GM23338 (cell line): ENCODE data around the gene DHRS2. TPM values are rescaled to one million over a fixed set of nuclear protein-coding genes. Genes with fewer than 3 reads are reported as not detected.

Source experiments
- ATAC-seq: fragments of 200-7000 bp; cut with Tn5 transposase; 3 replicates; pipeline ENCODE4 v1.9.1; 2020
- DNase-seq: peaks from one replicate; pipeline ENCODE4 v3.0.0-alpha.2; 2015; ENCODE audit warnings: low spot score
- H2AFZ ChIP-seq: fragments of 200-600 bp; sonication (generic); 2 replicates; pipeline ENCODE4 v1.8.0; 2016; ENCODE audit warnings: antibody characterized with exemption, mild to moderate bottlenecking, moderate library complexity
- H3F3A ChIP-seq: fragments of 200-600 bp; sonication (generic); replicated peaks from 2 replicates; pipeline ENCODE4 v1.8.0; 2017; ENCODE audit warnings: antibody characterized with exemption, mixed run types, low read depth
- H3K27ac ChIP-seq: fragments of 200-600 bp; sonication (generic); 2 replicates; pipeline ENCODE4 v1.6.1; 2016; ENCODE audit warnings: low read depth
- H3K27me3 ChIP-seq: fragments of 200-600 bp; sonication (generic); 2 replicates; pipeline ENCODE4 v1.8.0; 2016; ENCODE audit warnings: mild to moderate bottlenecking, mixed run types, moderate library complexity; ENCODE audit not compliant: insufficient read depth
- H3K36me3 ChIP-seq: fragments of 200-600 bp; sonication (generic); 2 replicates; pipeline ENCODE4 v1.8.0; 2016; ENCODE audit warnings: mild to moderate bottlenecking; ENCODE audit not compliant: insufficient read depth
- H3K4me1 ChIP-seq: fragments of 200-600 bp; sonication (generic); 2 replicates; pipeline ENCODE4 v1.8.0; 2016; ENCODE audit warnings: mild to moderate bottlenecking, moderate library complexity; ENCODE audit not compliant: insufficient read depth
- H3K4me2 ChIP-seq: fragments of 200-600 bp; sonication (generic); 2 replicates; pipeline ENCODE4 v1.7.1; 2017; ENCODE audit warnings: mixed run types
- H3K4me3 ChIP-seq: fragments of 200-600 bp; sonication (generic); 2 replicates; pipeline ENCODE4 v1.6.1; 2016; ENCODE audit warnings: mixed run types
- H3K79me2 ChIP-seq: fragments of 200-600 bp; sonication (generic); replicated peaks from 2 replicates; pipeline ENCODE4 v1.8.0; 2017; ENCODE audit warnings: mild to moderate bottlenecking; ENCODE audit not compliant: insufficient read depth
- H3K9me2 ChIP-seq: fragments of 200-600 bp; sonication (generic); 2 replicates; pipeline ENCODE4 v1.8.0; 2017; ENCODE audit not compliant: insufficient read depth
- H4K20me1 ChIP-seq: fragments of 200-600 bp; sonication (generic); replicated peaks from 2 replicates; pipeline ENCODE4 v1.8.0; 2017; ENCODE audit warnings: mild to moderate bottlenecking; ENCODE audit not compliant: insufficient read depth
- H3K27ac Mint-ChIP-seq: 2 replicates; pipeline ENCODE4 v1.8.0; 2020; ENCODE audit warnings: inconsistent platforms, mild to moderate bottlenecking, moderate library complexity, mixed read lengths
- H3K27me3 Mint-ChIP-seq: 3 replicates; pipeline ENCODE4 v1.8.0; 2022; ENCODE audit warnings: low read depth, mild to moderate bottlenecking, moderate library complexity, mixed read lengths, inconsistent platforms; ENCODE audit not compliant: insufficient read depth, poor library complexity
- H3K36me3 Mint-ChIP-seq: 3 replicates; pipeline ENCODE4 v1.8.0; 2021; ENCODE audit warnings: low read depth, mild to moderate bottlenecking, inconsistent platforms, moderate library complexity, mixed read lengths
- H3K4me1 Mint-ChIP-seq: 3 replicates; pipeline ENCODE4 v1.8.0; 2020; ENCODE audit warnings: mild to moderate bottlenecking, inconsistent platforms, mixed read lengths
- H3K4me3 Mint-ChIP-seq: 3 replicates; pipeline ENCODE4 v1.8.0; 2021; ENCODE audit warnings: moderate library complexity, mild to moderate bottlenecking, inconsistent platforms, mixed read lengths
- H3K9me3 Mint-ChIP-seq: 3 replicates; pipeline ENCODE4 v1.8.0; 2020; ENCODE audit warnings: moderate library complexity, mild to moderate bottlenecking, inconsistent platforms, mixed read lengths
- CREB1 ChIP-seq: fragments of 250-450 bp; sonication (Bioruptor Pico); IDR thresholded peaks from 2 replicates; pipeline ENCODE4 v1.5.0; 2020; ENCODE audit warnings: low read depth, mild to moderate bottlenecking, moderate library complexity
- CTCF ChIP-seq, 2 experiments: fragments of 200-600 bp in 1 of 2; sonication (generic) in 1 of 2; conservative IDR thresholded peaks; 2 replicates each; pipeline versions ENCODE4 v1.5.1 to v1.6.1; 2016 to 2017; ENCODE audit warnings: antibody characterized with exemption in 2 of 2, low read depth in 2 of 2, mild to moderate bottlenecking in 2 of 2, moderate library complexity in 1 of 2
- ETS1 ChIP-seq: IDR thresholded peaks from 2 replicates; pipeline ENCODE4 v1.6.1; 2016; ENCODE audit warnings: antibody characterized with exemption
- EZH2 ChIP-seq: fragments of 200-600 bp; sonication (generic); IDR thresholded peaks from one replicate; pipeline ENCODE4 v1.8.0; 2017; ENCODE audit warnings: antibody characterized with exemption, mild to moderate bottlenecking, low read depth; ENCODE audit not compliant: unreplicated experiment
- EZH2phosphoT487 ChIP-seq: fragments of 200-600 bp; sonication (generic); IDR thresholded peaks from one replicate; pipeline ENCODE4 v1.8.1; 2018; ENCODE audit warnings: antibody characterized with exemption; ENCODE audit not compliant: unreplicated experiment
- JUNB ChIP-seq: IDR thresholded peaks from one replicate; pipeline ENCODE4 v1.6.1; 2016; ENCODE audit warnings: antibody characterized with exemption; ENCODE audit not compliant: unreplicated experiment
- NANOG ChIP-seq: IDR thresholded peaks from 2 replicates; pipeline ENCODE4 v1.6.1; 2016; ENCODE audit warnings: antibody characterized with exemption, borderline replicate concordance
- POLR2AphosphoS5 ChIP-seq: IDR thresholded peaks from 2 replicates; pipeline ENCODE4 v1.6.1; 2016; ENCODE audit warnings: antibody characterized with exemption, low read depth
- REST ChIP-seq: IDR thresholded peaks from one replicate; pipeline ENCODE4 v1.6.1; 2018; ENCODE audit warnings: antibody characterized with exemption; ENCODE audit not compliant: unreplicated experiment
- STAT1 ChIP-seq: IDR thresholded peaks from one replicate; pipeline ENCODE4 v1.6.1; 2016; ENCODE audit warnings: antibody characterized with exemption; ENCODE audit not compliant: unreplicated experiment
- ZNF114 ChIP-seq: fragments of 250-450 bp; sonication (Bioruptor Pico); IDR thresholded peaks from 2 replicates; pipeline ENCODE4 v1.5.0; 2020; ENCODE audit warnings: mild to moderate bottlenecking, moderate library complexity
- ZNF331 ChIP-seq: fragments of 250-450 bp; sonication (Bioruptor Pico); IDR thresholded peaks from 2 replicates; pipeline ENCODE4 v1.5.0; 2020; ENCODE audit warnings: low read depth, mild to moderate bottlenecking, moderate library complexity
- ZNF462 ChIP-seq: fragments of 250-450 bp; sonication (Bioruptor Pico); IDR thresholded peaks from 2 replicates; pipeline ENCODE4 v1.5.0; 2020; ENCODE audit warnings: mild to moderate bottlenecking, moderate library complexity
- polyA plus RNA-seq: library from polyadenylated mRNA; unstranded; fragments of >200 nt; fragmentation: Nextera tagmentation; extraction: Ambion mirVana; gene quantifications from 2 replicates; pipeline ENCODE4 v1.2.1, GENCODE V29; 2016
- total RNA-seq: library from RNA; depleted of rRNA; stranded (reverse); fragments of >200 nt; shearing (Covaris generic); gene quantifications from 2 replicates; pipeline ENCODE4 v1.2.3, GENCODE V29; 2014

DHRS2 gene
- total and polyA plus RNA-seq, 2 experiments from 2014 or later, result 0.42 to 0.48 TPM

- no peak overlapping the region for H3K4me3 Mint-ChIP-seq
- no peaks in the 10 kb centered on the region; the same call in 2 of the 3 replicates for H3K9me3 Mint-ChIP-seq
- no peak for DNase-seq
- no peaks in the 10 kb centered on the region for H3K36me3 Mint-ChIP-seq
- Histone ChIP-seq H3K27ac (no peak overlapping the region), H3K4me2 (no peak overlapping the region), H3K27me3 (no peaks in the 10 kb centered on the region), H4K20me1 (no peaks in the 10 kb centered on the region), H2AFZ (no peak overlapping the region), H3K4me3 (no peak overlapping the region), H3F3A (no peaks in the 10 kb centered on the region), H3K9me2 (no peaks in the 10 kb centered on the region), H3K36me3 (no peaks in the 10 kb centered on the region), H3K79me2 (no peaks in the 10 kb centered on the region), H3K4me1 (no peaks in the 10 kb centered on the region; the same call in 1 of the 2 replicates)
- no peak for TF ChIP-seq EZH2phosphoT487
- TF ChIP-seq ZNF462 (CRISPR knock-in tag), result no peak
- TF ChIP-seq REST, result no peak
- TF ChIP-seq CREB1, result no peak
- no peak for TF ChIP-seq STAT1
- no peak for TF ChIP-seq JUNB
- TF ChIP-seq CTCF (conservative IDR thresholded peaks at IDR 0.05; ENCODE audit: low read depth in 2 of 2), result no peak
- no peak for TF ChIP-seq ZNF331
- no peak for TF ChIP-seq NANOG
- no peak for TF ChIP-seq ZNF114 (CRISPR knock-in tag)
- no peak for TF ChIP-seq ETS1
- no peak for TF ChIP-seq EZH2
- TF ChIP-seq POLR2AphosphoS5, result no peak
- peaks cover 2% of the 10 kb centered on the region; the same call in 1 of the 3 replicates for H3K4me1 Mint-ChIP-seq
- H3K27ac Mint-ChIP-seq, result no peak overlapping the region
- no peak for ATAC-seq
- H3K27me3 Mint-ChIP-seq, result peaks cover 2% of the 10 kb centered on the region
Observed at GRCh38 chr14:23657959-23658470, 21.9 kb downstream of the DHRS2 start.
